ENCODE measurements around the gene UBE2B.

The UBE2B gene

GRCh38 chr5:134398609-134399155 is 27.3 kb downstream of the UBE2B start:
- TF ChIP-seq CTCF (IDR thresholded peaks at IDR 0.05; ENCODE audit: extremely low read depth, insufficient read depth, missing control alignments), result no peak
- in situ Hi-C loops (cut with MboI; ENCODE audit: low pct_unique_long_range_greater_than_20kb, low sequenced_read_pairs, unreplicated experiment), result no loop called here
- DNase-seq (ENCODE audit: low spot score), result no peak

- DNase-seq (ENCODE audit: low spot score), result no peak
- in situ Hi-C loops (cut with MboI; ENCODE audit: low pct_unique_long_range_greater_than_20kb, low sequenced_read_pairs, unreplicated experiment), result no loop called here
- no peak for TF ChIP-seq CTCF (IDR thresholded peaks at IDR 0.05; ENCODE audit: extremely low read depth, insufficient read depth, missing control alignments)
Measured at GRCh38 chr5:134403951-134404350, 32.6 kb downstream of the UBE2B start.

GRCh38 chr5:134406390-134406789 is 35.0 kb downstream of the UBE2B start:
- TF ChIP-seq CTCF (IDR thresholded peaks at IDR 0.05; ENCODE audit: extremely low read depth, insufficient read depth, missing control alignments), result no peak
- DNase-seq (ENCODE audit: low spot score), result no peak
- in situ Hi-C loops (cut with MboI; ENCODE audit: low pct_unique_long_range_greater_than_20kb, low sequenced_read_pairs, unreplicated experiment), result no loop called here

- DNase-seq (ENCODE audit: low spot score), result no peak
- TF ChIP-seq CTCF (IDR thresholded peaks at IDR 0.05; ENCODE audit: extremely low read depth, insufficient read depth, missing control alignments), result no peak
- in situ Hi-C loops (cut with MboI; ENCODE audit: low pct_unique_long_range_greater_than_20kb, low sequenced_read_pairs, unreplicated experiment), result no loop called here
Measured at GRCh38 chr5:134409321-134409720, 38.0 kb downstream of the UBE2B start.

- no peak for TF ChIP-seq CTCF (IDR thresholded peaks at IDR 0.05; ENCODE audit: extremely low read depth, insufficient read depth, missing control alignments)
- in situ Hi-C loops (cut with MboI; ENCODE audit: low pct_unique_long_range_greater_than_20kb, low sequenced_read_pairs, unreplicated experiment), result no loop called here
- peak; percentile 21 for DNase-seq (ENCODE audit: low spot score)
Measured at GRCh38 chr5:134410822-134411221, 39.5 kb downstream of the UBE2B start.

GRCh38 chr5:134411228-134411545 is 39.8 kb downstream of the UBE2B start:
- DNase-seq (ENCODE audit: low spot score), result no peak
- TF ChIP-seq CTCF (IDR thresholded peaks at IDR 0.05; ENCODE audit: extremely low read depth, insufficient read depth, missing control alignments), result no peak
- in situ Hi-C loops (cut with MboI; ENCODE audit: low pct_unique_long_range_greater_than_20kb, low sequenced_read_pairs, unreplicated experiment), result no loop called here
